GM15510 (cell line): Measurements from ENCODE around the gene VWF.

Experiments
- POLR2A ChIP-seq: IDR thresholded peaks from 3 replicates; pipeline ENCODE4 v1.6.1; 2011; ENCODE audit warnings: borderline replicate concordance; ENCODE audit not compliant: insufficient read length; ENCODE audit errors: extremely low read depth

VWF gene

GRCh38 chr12:6110006-6110405 lies 14.5 kb downstream of the VWF start:
- no peak for TF ChIP-seq POLR2A

GRCh38 chr12:6106218-6106617 lies 18.3 kb downstream of the VWF start:
- no peak for TF ChIP-seq POLR2A

- TF ChIP-seq POLR2A: no peak
Observed at GRCh38 chr12:6104842-6105241, 19.6 kb downstream of the VWF start.

- TF ChIP-seq POLR2A: no peak
Observed at GRCh38 chr12:6104027-6104426, 20.4 kb downstream of the VWF start.

- TF ChIP-seq POLR2A: no peak
Observed at GRCh38 chr12:6099316-6099715, 25.2 kb downstream of the VWF start.

GRCh38 chr12:6097411-6097810 lies 27.1 kb downstream of the VWF start:
- TF ChIP-seq POLR2A: no peak

- no peak for TF ChIP-seq POLR2A
Observed at GRCh38 chr12:6096527-6096926, 27.9 kb downstream of the VWF start.

GRCh38 chr12:6095269-6095668 lies 29.2 kb downstream of the VWF start:
- TF ChIP-seq POLR2A: no peak

- no peak for TF ChIP-seq POLR2A
Observed at GRCh38 chr12:6093764-6094163, 30.7 kb downstream of the VWF start.

- TF ChIP-seq POLR2A: no peak
Observed at GRCh38 chr12:6092784-6093722, 31.4 kb downstream of the VWF start.

- no peak for TF ChIP-seq POLR2A
Observed at GRCh38 chr12:6091786-6092566, 32.5 kb downstream of the VWF start.

GRCh38 chr12:6090803-6091202 lies 33.7 kb downstream of the VWF start:
- TF ChIP-seq POLR2A: no peak

- no peak for TF ChIP-seq POLR2A
Observed at GRCh38 chr12:6088921-6089747, 35.3 kb downstream of the VWF start.

GRCh38 chr12:6086316-6086715 lies 38.2 kb downstream of the VWF start:
- TF ChIP-seq POLR2A: no peak

GRCh38 chr12:6085841-6086240 lies 38.6 kb downstream of the VWF start:
- no peak for TF ChIP-seq POLR2A
